ENCODE data around the gene RANBP3L. TPM values are rescaled to one million over a fixed set of nuclear protein-coding genes. Genes with fewer than 3 reads are reported as not detected.

RANBP3L gene
- total and polyA plus RNA-seq, 2 donors from 2014 or later: 7.1 to 8.7 TPM

GRCh38 chr5:36279054-36279698, 22.5 kb downstream of the RANBP3L start:
- Histone ChIP-seq H3K27ac (ENCODE audit: low read depth in 2 of 2, low read length in 2 of 2) (no peak overlapping the region), H3K9me3 (ENCODE audit: control insufficient read depth in 2 of 3, insufficient read depth in 1 of 3, low read length in 3 of 3) (no peaks in the 10 kb centered on the region)

GRCh38 chr5:36277521-36278176, 24.1 kb downstream of the RANBP3L start:
- intact Hi-C loops (cut with DNase I): no loop called here
- no peak for FAIRE-seq
- Histone ChIP-seq H3K4me3 (ENCODE audit: low read length in 3 of 3) (no peak overlapping the region), H3K27me3 (ENCODE audit: control insufficient read depth, insufficient read depth, low read length) (no peaks in the 10 kb centered on the region), H3K27ac (ENCODE audit: low read depth in 2 of 2, low read length in 2 of 2) (no peak overlapping the region), H3K4me1 (ENCODE audit: control insufficient read depth in 2 of 3, insufficient read depth in 2 of 3, low read depth in 1 of 3, low read length in 3 of 3) (peaks cover 0 to 15% (median 0%) of the 10 kb centered on the region in 3 donors), H3K36me3 (ENCODE audit: control insufficient read depth in 2 of 3, insufficient read depth in 3 of 3, low read length in 3 of 3) (no peaks in the 10 kb centered on the region), H3K9me3 (ENCODE audit: control insufficient read depth in 2 of 3, insufficient read depth in 1 of 3, low read length in 3 of 3) (no peaks in the 10 kb centered on the region), H3K9ac (ENCODE audit: low read length in 3 of 3) (no peak overlapping the region)
- TF ChIP-seq CTCF (IDR thresholded peaks at IDR 0.05; ENCODE audit: borderline replicate concordance, extremely low read depth, insufficient read depth): no peak
- DNase-seq: no peak

More at GRCh38 chr5:36279054-36279698, 22.5 kb downstream of the RANBP3L start:
- Histone ChIP-seq H3K4me3 (ENCODE audit: low read length in 3 of 3) (no peak overlapping the region), H3K27me3 (ENCODE audit: control insufficient read depth, insufficient read depth, low read length) (no peaks in the 10 kb centered on the region), H3K4me1 (ENCODE audit: control insufficient read depth in 2 of 3, insufficient read depth in 2 of 3, low read depth in 1 of 3, low read length in 3 of 3) (peaks cover 0 to 13% (median 0%) of the 10 kb centered on the region in 3 donors), H3K9ac (ENCODE audit: low read length in 3 of 3) (no peak overlapping the region), H3K36me3 (ENCODE audit: control insufficient read depth in 2 of 3, insufficient read depth in 3 of 3, low read length in 3 of 3) (no peaks in the 10 kb centered on the region)
- DNase-seq: no peak
- no peak for FAIRE-seq
- TF ChIP-seq CTCF (IDR thresholded peaks at IDR 0.05; ENCODE audit: borderline replicate concordance, extremely low read depth, insufficient read depth): no peak
- intact Hi-C loops (cut with DNase I): no loop called here

GRCh38 chr5:36276864-36277263, 24.8 kb downstream of the RANBP3L start:
- H3K27ac ChIP-seq (ENCODE audit: low read depth in 2 of 2, low read length in 2 of 2): no peak overlapping the region
- H3K4me3 ChIP-seq (ENCODE audit: low read length in 3 of 3): no peak overlapping the region
- no peaks in the 10 kb centered on the region for H3K27me3 ChIP-seq (ENCODE audit: control insufficient read depth, insufficient read depth, low read length)
- DNase-seq (no peak), FAIRE-seq (no peak)
- no peaks in the 10 kb centered on the region for H3K36me3 ChIP-seq (ENCODE audit: control insufficient read depth in 2 of 3, insufficient read depth in 3 of 3, low read length in 3 of 3)
- H3K9ac ChIP-seq (ENCODE audit: low read length in 3 of 3): no peak overlapping the region
- H3K9me3 ChIP-seq (ENCODE audit: control insufficient read depth in 2 of 3, insufficient read depth in 1 of 3, low read length in 3 of 3): no peaks in the 10 kb centered on the region
- peaks cover 0 to 15% (median 0%) of the 10 kb centered on the region in 3 donors for H3K4me1 ChIP-seq (ENCODE audit: control insufficient read depth in 2 of 3, insufficient read depth in 2 of 3, low read depth in 1 of 3, low read length in 3 of 3)
- no peak for TF ChIP-seq CTCF (IDR thresholded peaks at IDR 0.05; ENCODE audit: borderline replicate concordance, extremely low read depth, insufficient read depth)
- intact Hi-C loops (cut with DNase I): no loop called here

Data from kidney (tissue), 14 donors.